ENCODE data around the gene TSHZ1.

- no peak for TF ChIP-seq EZH2 (IDR thresholded peaks at IDR 0.05; ENCODE audit: low read depth, low read length, severe bottlenecking)
- no peak for TF ChIP-seq POLR2A (IDR thresholded peaks at IDR 0.05; ENCODE audit: control extremely low read depth in 1 of 2, low read depth in 2 of 2, low read length in 2 of 2)
- TF ChIP-seq MAX (IDR thresholded peaks at IDR 0.05), result no peak
- no peak for TF ChIP-seq CREB1 (IDR thresholded peaks at IDR 0.05)
- no peak for TF ChIP-seq RAD21 (IDR thresholded peaks at IDR 0.05 in 1 of 2, conservative IDR thresholded peaks at IDR 0.05 in 1 of 2; ENCODE audit: low read depth in 2 of 2, low read length in 2 of 2)
- TF ChIP-seq POLR2AphosphoS5 (IDR thresholded peaks at IDR 0.05; ENCODE audit: low read depth, low read length), result no peak
- no peak for TF ChIP-seq NANOG (IDR thresholded peaks at IDR 0.05; ENCODE audit: insufficient read depth, low read depth, low read length, poor library complexity, severe bottlenecking)
- no peak for TF ChIP-seq KDM1A (IDR thresholded peaks at IDR 0.05; ENCODE audit: borderline replicate concordance, low read length)
- TF ChIP-seq CTCF (IDR thresholded peaks at IDR 0.05; ENCODE audit: control extremely low read depth in 1 of 3, insufficient read depth in 1 of 3, low read depth in 1 of 3, low read length in 3 of 3), result no peak
- TF ChIP-seq PHF8 (conservative IDR thresholded peaks at IDR 0.05; ENCODE audit: low read depth, low read length), result no peak
- TF ChIP-seq JUN (IDR thresholded peaks at IDR 0.05; ENCODE audit: low read depth, low read length), result no peak
- no peak for TF ChIP-seq NRF1 (IDR thresholded peaks at IDR 0.05; ENCODE audit: low read depth, low read length)
- TF ChIP-seq CEBPB (IDR thresholded peaks at IDR 0.05; ENCODE audit: low read depth, low read length), result no peak
- no peak for TF ChIP-seq TCF12 (IDR thresholded peaks at IDR 0.05; ENCODE audit: low read depth, low read length)
Observed at GRCh38 chr18:75264926-75265597, 54.5 kb downstream of the TSHZ1 start.
